CD4-positive, alpha-beta T cell (primary cell): Measurements from ENCODE around the gene ROBO2. TPM values are rescaled to one million over a fixed set of nuclear protein-coding genes. Genes with fewer than 3 reads are reported as not detected.

Experiments
- ATAC-seq: fragments of 200-7000 bp; cut with Tn5 transposase; one replicate; pipeline ENCODE4 v1.10.0; 2022; ENCODE audit warnings: mild to moderate bottlenecking; ENCODE audit not compliant: poor library complexity
- CTCF ChIA-PET: fragments of 350-600 bp; sonication (Branson Sonifier 250); formaldehyde crosslinking; loops from one replicate; lab custom pipeline; 2021; ENCODE audit warnings: antibody characterized with exemption, inconsistent platforms; lab: Charles Lee
- POLR2A ChIA-PET: fragments of 350-600 bp; sonication (Branson Sonifier 250); formaldehyde crosslinking; loops from one replicate; lab custom pipeline; 2021; ENCODE audit warnings: antibody characterized with exemption, inconsistent platforms; lab: Charles Lee
- DNase-seq, 14 experiments: peaks; one replicate each; pipeline ENCODE4 v3.0.0-alpha.2; 2013 to 2020; ENCODE audit warnings: mixed read lengths in 2 of 14
- H3K27ac ChIP-seq, 2 donors: one replicate each; pipeline versions ENCODE4 v1.5.1 to v1.7.0; 2013; ENCODE audit warnings: low read length in 2 of 2, low read depth in 1 of 2, mild to moderate bottlenecking in 1 of 2
- H3K27me3 ChIP-seq, 2 experiments: 1 replicate in 1 of 2; 2 replicates in 1 of 2; pipeline versions ENCODE4 v1.6.1 to v1.7.0; 2013; ENCODE audit warnings: low read length in 2 of 2, control low read depth in 1 of 2, mild to moderate bottlenecking in 1 of 2, moderate library complexity in 1 of 2; ENCODE audit not compliant: insufficient read depth in 2 of 2, control insufficient read depth in 1 of 2
- H3K36me3 ChIP-seq: one replicate; pipeline ENCODE4 v1.6.1; 2013; ENCODE audit warnings: low read length, control low read depth; ENCODE audit not compliant: insufficient read depth
- H3K4me1 ChIP-seq: one replicate; pipeline ENCODE4 v1.6.1; 2013; ENCODE audit warnings: low read length, control low read depth; ENCODE audit not compliant: insufficient read depth
- H3K4me3 ChIP-seq: one replicate; pipeline ENCODE4 v1.5.1; 2013; ENCODE audit warnings: mild to moderate bottlenecking, low read length, moderate library complexity
- H3K9me3 ChIP-seq, 2 experiments: 1 replicate in 1 of 2; 2 replicates in 1 of 2; pipeline versions ENCODE4 v1.6.1 to v1.7.0; 2013; ENCODE audit warnings: low read length in 2 of 2, mild to moderate bottlenecking in 2 of 2, control low read depth in 1 of 2, moderate library complexity in 1 of 2; ENCODE audit not compliant: control insufficient read depth in 1 of 2, insufficient read depth in 1 of 2
- H3K27ac Mint-ChIP-seq: one replicate; pipeline ENCODE4 v1.8.0; 2020; ENCODE audit warnings: mixed read lengths
- H3K27me3 Mint-ChIP-seq: one replicate; pipeline ENCODE4 v1.8.0; 2021; ENCODE audit warnings: mixed read lengths
- H3K36me3 Mint-ChIP-seq: one replicate; pipeline ENCODE4 v1.8.0; 2021; ENCODE audit warnings: low read depth, mixed read lengths
- H3K4me1 Mint-ChIP-seq: one replicate; pipeline ENCODE4 v1.8.0; 2021; ENCODE audit warnings: low read depth, mixed read lengths
- H3K4me3 Mint-ChIP-seq: one replicate; pipeline ENCODE4 v1.8.0; 2020; ENCODE audit warnings: mild to moderate bottlenecking, mixed read lengths
- H3K9me3 Mint-ChIP-seq: one replicate; pipeline ENCODE4 v1.8.0; 2020; ENCODE audit warnings: mixed read lengths
- CTCF ChIP-seq: fragments of 200-600 bp; IDR thresholded peaks from one replicate; pipeline ENCODE4 v1.8.0; 2022; ENCODE audit warnings: antibody characterized with exemption, mild to moderate bottlenecking
- intact Hi-C, 2 experiments: fragments of 100-400 bp; cut with DNase I in 1 of 2; cut with micrococcal nuclease in 1 of 2; formaldehyde crosslinking; loops; one replicate each; pipeline versions ENCODE4 v1.15.1 to v1.9.0; 2023 to 2025; cut with DNase I, micrococcal nuclease
- total RNA-seq, 174 experiments: library from RNA in 2 of 174; stranded (reverse) in 2 of 174; gene quantifications; one replicate each; pipeline ENCODE4 v1.2.3 and lab custom pipeline; 2021 to 2026

The ROBO2 gene
- total RNA-seq, 2 experiments from 2014 or later = not detected

- H3K27ac ChIP-seq = no peak overlapping the region
- peaks cover 8% of the 10 kb centered on the region for H3K9me3 Mint-ChIP-seq
- H3K36me3 ChIP-seq = no peaks in the 10 kb centered on the region
- H3K4me3 Mint-ChIP-seq = no peak overlapping the region
- no peaks in the 10 kb centered on the region for H3K27me3 ChIP-seq
- no peaks in the 10 kb centered on the region for H3K27me3 Mint-ChIP-seq
- POLR2A ChIA-PET = no interaction called here
- no peaks in the 10 kb centered on the region for H3K36me3 Mint-ChIP-seq
- no peak overlapping the region for H3K4me3 ChIP-seq
- CTCF ChIA-PET = interaction anchor here (1.4 kb wide), 1 partner anchor 16 kb away, joined by 3 read pairs; no protein-coding TSS in a partner anchor
- H3K9me3 ChIP-seq = peaks cover 0 to 9% of the 10 kb centered on the region in 2 experiments
- H3K4me1 Mint-ChIP-seq = no peaks in the 10 kb centered on the region
- no peak overlapping the region for H3K27ac Mint-ChIP-seq
- no peak for TF ChIP-seq CTCF
- intact Hi-C loops = no loop called here
- ATAC-seq = no peak
- no peak for DNase-seq
- H3K4me1 ChIP-seq = no peaks in the 10 kb centered on the region
Observed at GRCh38 chr3:77240072-77240650, 200.3 kb downstream of the ROBO2 start.

GRCh38 chr3:77242371-77242770, 202.5 kb downstream of the ROBO2 start:
- no peak overlapping the region for H3K27ac Mint-ChIP-seq
- H3K4me1 ChIP-seq = no peaks in the 10 kb centered on the region
- H3K4me1 Mint-ChIP-seq = no peaks in the 10 kb centered on the region
- intact Hi-C loops = no loop called here
- TF ChIP-seq CTCF = no peak
- ChIA-PET CTCF (no interaction called here), POLR2A (no interaction called here)
- H3K36me3 ChIP-seq = no peaks in the 10 kb centered on the region
- ATAC-seq (no peak), DNase-seq (no peak)
- peaks cover 0 to 9% of the 10 kb centered on the region in 2 experiments for H3K9me3 ChIP-seq
- H3K27me3 ChIP-seq = no peaks in the 10 kb centered on the region
- peaks cover 8% of the 10 kb centered on the region for H3K9me3 Mint-ChIP-seq
- H3K4me3 Mint-ChIP-seq = no peak overlapping the region
- H3K36me3 Mint-ChIP-seq = no peaks in the 10 kb centered on the region
- H3K4me3 ChIP-seq = no peak overlapping the region
- no peak overlapping the region for H3K27ac ChIP-seq
- H3K27me3 Mint-ChIP-seq = no peaks in the 10 kb centered on the region

GRCh38 chr3:77244981-77245380, 205.1 kb downstream of the ROBO2 start:
- ATAC-seq = no peak
- Histone ChIP-seq H3K36me3 (no peaks in the 10 kb centered on the region), H3K4me3 (no peak overlapping the region), H3K27ac (no peak overlapping the region), H3K9me3 (peaks cover 0 to 21% of the 10 kb centered on the region in 2 experiments), H3K4me1 (no peaks in the 10 kb centered on the region), H3K27me3 (no peaks in the 10 kb centered on the region)
- Mint-ChIP-seq H3K9me3 (peaks cover 3% of the 10 kb centered on the region), H3K4me3 (no peak overlapping the region), H3K36me3 (no peaks in the 10 kb centered on the region), H3K27ac (no peak overlapping the region), H3K4me1 (no peaks in the 10 kb centered on the region), H3K27me3 (no peaks in the 10 kb centered on the region)
- DNase-seq = no peak
- intact Hi-C loops = no loop called here
- ChIA-PET CTCF (no interaction called here), POLR2A (no interaction called here)
- no peak for TF ChIP-seq CTCF
